Left lung (tissue), 10 donors: ENCODE data around the gene RAB9B. TPM values are rescaled to one million over a fixed set of nuclear protein-coding genes. Genes with fewer than 3 reads are reported as not detected.

Experiments used
- ATAC-seq: fragments of 200-7000 bp; cut with Tn5 transposase; one replicate; pipeline ENCODE4 v1.9.1; 2020; ENCODE audit warnings: moderate library complexity
- DNase-seq, 4 donors: peaks; one replicate each; pipeline ENCODE4 v3.0.0-alpha.2; 2013 to 2020
- H3K27ac ChIP-seq, 2 donors: fragments of 200-600 bp; sonication (generic) in 1 of 2; one replicate each; pipeline versions ENCODE4 v1.5.0 to v1.8.0; 2020 to 2021
- H3K27me3 ChIP-seq, 2 donors: fragments of 200-600 bp; sonication (generic) in 1 of 2; one replicate each; pipeline versions ENCODE4 v1.5.0 to v1.8.0; 2020 to 2021
- H3K36me3 ChIP-seq, 2 donors: fragments of 200-600 bp; sonication (generic) in 1 of 2; one replicate each; pipeline versions ENCODE4 v1.5.0 to v1.8.0; 2020 to 2021
- H3K4me1 ChIP-seq, 2 donors: fragments of 200-600 bp; one replicate each; pipeline ENCODE4 v1.8.0; 2021
- H3K4me3 ChIP-seq, 2 donors: fragments of 200-600 bp; sonication (generic) in 1 of 2; one replicate each; pipeline versions ENCODE4 v1.5.0 to v1.8.0; 2020 to 2021; ENCODE audit warnings: mild to moderate bottlenecking in 1 of 2
- H3K9me3 ChIP-seq, 2 donors: fragments of 200-600 bp; sonication (generic) in 1 of 2; one replicate each; pipeline versions ENCODE4 v1.5.0 to v1.8.0; 2020 to 2021
- intact Hi-C, 2 donors: fragments of 100-400 bp; cut with DNase I; formaldehyde crosslinking; loops; one replicate each; pipeline versions ENCODE4 v1.11.2 to v1.14.2; 2022
- polyA plus RNA-seq, 6 donors: library from polyadenylated mRNA; unstranded; fragments of 120-200 nt; gene quantifications; one replicate each; pipeline ENCODE4 v1.2.1, GENCODE V29; 2013; ENCODE audit not compliant: insufficient read length in 6 of 6
- total RNA-seq, 2 donors: library from RNA; stranded (reverse); fragmentation: NEBNext Ultra II Directional; extraction: Animal tissue kit (Norgen Biotek cat#: 25700); gene quantifications; one replicate each; pipeline ENCODE4 v1.2.1, GENCODE V29; 2021
- TF ChIP-seq, protein P1 (sequence below), 2 donors: fragments of 200-600 bp; sonication (generic) in 1 of 2; IDR thresholded peaks; one replicate each; pipeline versions ENCODE4 v1.5.0 to v1.8.0; 2021; ENCODE audit warnings: antibody characterized with exemption in 2 of 2
- donor health status: DM: no; HTN: yes; CAD: no.
- donor health status: DM: no; HTN: no; CAD: no.

The RAB9B gene
- total and polyA plus RNA-seq, 8 donors = 0.93 to 3.4 (median 2.9) TPM

DNA sequence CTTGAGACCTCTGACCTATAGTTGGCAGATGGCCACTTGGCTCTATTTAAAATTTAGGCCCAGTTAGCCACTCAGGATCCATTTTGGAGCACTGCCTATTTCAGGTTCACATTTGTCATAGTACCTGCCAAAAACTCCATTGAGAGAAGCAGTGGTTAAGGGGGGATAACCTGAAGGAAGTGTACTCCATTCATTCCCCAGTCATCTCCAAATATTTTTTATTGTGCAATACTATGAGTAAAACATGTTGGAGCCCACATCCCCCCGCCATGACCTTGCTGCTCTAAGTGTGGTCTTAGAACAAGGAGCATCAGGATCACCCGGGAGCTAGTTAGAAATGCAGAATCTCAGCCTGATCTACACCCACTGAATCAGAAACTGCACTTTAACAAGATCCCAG lies 34.4 kb downstream of the RAB9B start:
- no peak for DNase-seq
- ATAC-seq = no peak
- no peaks in the 10 kb centered on the region for H3K9me3 ChIP-seq
- no peaks in the 10 kb centered on the region for H3K27me3 ChIP-seq
- no peaks in the 10 kb centered on the region for H3K36me3 ChIP-seq
- no peak overlapping the region for H3K4me3 ChIP-seq
- TF ChIP-seq, protein P1, sequence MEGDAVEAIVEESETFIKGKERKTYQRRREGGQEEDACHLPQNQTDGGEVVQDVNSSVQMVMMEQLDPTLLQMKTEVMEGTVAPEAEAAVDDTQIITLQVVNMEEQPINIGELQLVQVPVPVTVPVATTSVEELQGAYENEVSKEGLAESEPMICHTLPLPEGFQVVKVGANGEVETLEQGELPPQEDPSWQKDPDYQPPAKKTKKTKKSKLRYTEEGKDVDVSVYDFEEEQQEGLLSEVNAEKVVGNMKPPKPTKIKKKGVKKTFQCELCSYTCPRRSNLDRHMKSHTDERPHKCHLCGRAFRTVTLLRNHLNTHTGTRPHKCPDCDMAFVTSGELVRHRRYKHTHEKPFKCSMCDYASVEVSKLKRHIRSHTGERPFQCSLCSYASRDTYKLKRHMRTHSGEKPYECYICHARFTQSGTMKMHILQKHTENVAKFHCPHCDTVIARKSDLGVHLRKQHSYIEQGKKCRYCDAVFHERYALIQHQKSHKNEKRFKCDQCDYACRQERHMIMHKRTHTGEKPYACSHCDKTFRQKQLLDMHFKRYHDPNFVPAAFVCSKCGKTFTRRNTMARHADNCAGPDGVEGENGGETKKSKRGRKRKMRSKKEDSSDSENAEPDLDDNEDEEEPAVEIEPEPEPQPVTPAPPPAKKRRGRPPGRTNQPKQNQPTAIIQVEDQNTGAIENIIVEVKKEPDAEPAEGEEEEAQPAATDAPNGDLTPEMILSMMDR (IDR thresholded peaks at IDR 0.05) = no peak
- intact Hi-C loops = no loop called here
- no peaks in the 10 kb centered on the region for H3K4me1 ChIP-seq
- H3K27ac ChIP-seq = no peak overlapping the region

DNA sequence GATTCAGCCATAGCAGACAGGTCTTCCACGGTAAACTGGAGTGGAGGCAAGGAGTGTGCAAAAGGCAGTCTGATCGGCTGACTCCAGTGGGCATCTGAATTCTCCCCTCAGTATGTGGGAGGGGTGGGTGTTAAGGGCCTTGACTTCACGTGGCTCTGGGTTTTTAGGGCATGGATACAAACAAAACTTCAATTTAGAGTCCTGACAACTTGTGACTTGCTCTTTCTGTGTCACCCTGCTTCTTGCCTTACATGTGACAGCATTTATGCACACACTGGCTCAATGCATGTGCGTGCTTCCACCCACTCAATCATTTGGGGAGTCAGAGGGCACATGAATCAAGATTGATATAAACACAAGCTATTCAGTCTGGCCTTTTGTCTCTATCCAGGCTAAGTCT lies 37.9 kb downstream of the RAB9B start:
- no peak overlapping the region for H3K4me3 ChIP-seq
- TF ChIP-seq, protein P1 (IDR thresholded peaks at IDR 0.05) = no peak
- H3K27me3 ChIP-seq = peaks cover 0 to 7% of the 10 kb centered on the region in 2 donors
- DNase-seq (no peak), ATAC-seq (no peak)
- H3K4me1 ChIP-seq = no peaks in the 10 kb centered on the region
- H3K9me3 ChIP-seq = no peaks in the 10 kb centered on the region
- no peaks in the 10 kb centered on the region for H3K36me3 ChIP-seq
- intact Hi-C loops = no loop called here
- H3K27ac ChIP-seq = no peak overlapping the region

DNA sequence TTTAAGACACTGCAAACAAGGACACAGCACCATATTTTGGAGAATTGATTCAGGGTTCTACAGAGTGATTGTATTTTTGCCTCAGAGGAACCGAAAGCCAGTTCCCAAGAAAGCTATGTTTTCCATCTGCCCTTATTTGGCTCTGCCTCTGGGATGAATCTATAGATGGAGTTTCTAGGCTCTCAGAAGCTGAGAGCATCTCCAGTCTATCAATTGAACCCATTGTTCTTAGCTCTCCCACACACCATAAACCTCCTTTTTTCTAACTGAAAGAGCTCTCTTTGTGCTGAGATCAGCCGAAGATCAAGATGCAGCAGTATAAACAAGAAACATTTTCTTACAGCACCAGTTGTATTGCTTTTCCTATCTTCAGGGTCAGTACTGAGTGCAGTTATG lies 38.5 kb downstream of the RAB9B start:
- no peak overlapping the region for H3K4me3 ChIP-seq

DNA sequence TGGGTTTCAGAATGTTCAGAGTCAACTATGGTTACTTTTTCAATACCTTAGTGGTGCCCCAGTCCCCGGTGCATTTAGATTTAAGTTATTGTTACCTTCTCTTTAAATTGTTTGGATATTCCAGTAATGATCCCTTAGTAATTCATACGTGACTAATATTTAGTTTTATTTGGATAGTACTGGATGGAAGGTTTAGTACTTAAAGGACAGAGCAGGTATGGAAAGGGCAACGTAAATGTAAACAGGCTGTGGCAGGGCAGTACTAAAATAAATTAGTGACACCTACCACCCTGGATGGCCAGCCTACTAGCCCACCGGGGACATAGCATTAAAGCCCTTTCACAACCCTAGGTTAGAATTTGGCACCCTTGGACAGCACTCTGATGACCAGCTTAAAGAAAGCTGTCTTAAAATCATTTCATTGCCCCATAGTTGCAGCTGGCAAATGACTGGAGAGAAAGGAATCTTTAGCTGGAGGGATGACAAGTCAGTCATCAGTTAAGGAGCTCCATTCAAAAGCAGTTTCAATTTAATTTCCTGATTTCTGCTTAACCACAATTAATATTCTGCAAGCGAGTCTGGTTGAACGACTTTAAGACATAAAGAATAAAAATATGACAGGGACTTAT lies 39.0 kb downstream of the RAB9B start:
- Histone ChIP-seq H3K27ac (no peak overlapping the region), H3K9me3 (no peaks in the 10 kb centered on the region), H3K36me3 (no peaks in the 10 kb centered on the region), H3K27me3 (peaks cover 0 to 7% of the 10 kb centered on the region in 2 donors), H3K4me3 (no peak overlapping the region), H3K4me1 (no peaks in the 10 kb centered on the region)
- ATAC-seq = no peak
- no peak for DNase-seq
- TF ChIP-seq, protein P1 (IDR thresholded peaks at IDR 0.05) = no peak
- intact Hi-C loops = no loop called here

More for the DNA sequence above, 38.5 kb downstream of the RAB9B start:
- H3K36me3 ChIP-seq = no peaks in the 10 kb centered on the region
- peaks cover 0 to 7% of the 10 kb centered on the region in 2 donors for H3K27me3 ChIP-seq
- DNase-seq = no peak
- H3K4me1 ChIP-seq = no peaks in the 10 kb centered on the region
- intact Hi-C loops = no loop called here
- no peak overlapping the region for H3K27ac ChIP-seq
- no peak for ATAC-seq
- TF ChIP-seq, protein P1 (IDR thresholded peaks at IDR 0.05) = no peak
- H3K9me3 ChIP-seq = no peaks in the 10 kb centered on the region

DNA sequence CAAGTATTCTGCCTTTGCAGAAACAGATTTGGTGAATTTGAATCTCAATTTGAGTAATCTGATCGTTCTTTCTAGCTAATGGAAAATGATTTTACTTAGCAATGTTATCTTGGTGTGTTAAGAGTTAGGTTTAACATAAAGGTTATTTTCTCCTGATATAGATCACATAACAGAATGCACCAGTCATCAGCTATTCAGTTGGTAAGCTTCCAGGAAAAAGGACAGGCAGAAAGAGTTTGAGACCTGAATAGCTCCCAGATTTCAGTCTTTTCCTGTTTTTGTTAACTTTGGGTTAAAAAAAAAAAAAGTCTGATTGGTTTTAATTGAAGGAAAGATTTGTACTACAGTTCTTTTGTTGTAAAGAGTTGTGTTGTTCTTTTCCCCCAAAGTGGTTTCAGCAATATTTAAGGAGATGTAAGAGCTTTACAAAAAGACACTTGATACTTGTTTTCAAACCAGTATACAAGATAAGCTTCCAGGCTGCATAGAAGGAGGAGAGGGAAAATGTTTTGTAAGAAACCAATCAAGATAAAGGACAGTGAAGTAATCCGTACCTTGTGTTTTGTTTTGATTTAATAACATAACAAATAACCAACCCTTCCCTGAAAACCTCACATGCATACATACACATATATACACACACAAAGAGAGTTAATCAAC lies 40.1 kb downstream of the RAB9B start:
- TF ChIP-seq, protein P1 (IDR thresholded peaks at IDR 0.05) = no peak
- ATAC-seq (no peak), DNase-seq (no peak)
- intact Hi-C loops = no loop called here
- Histone ChIP-seq H3K36me3 (no peaks in the 10 kb centered on the region), H3K4me1 (no peaks in the 10 kb centered on the region), H3K9me3 (no peaks in the 10 kb centered on the region), H3K4me3 (no peak overlapping the region), H3K27ac (no peak overlapping the region), H3K27me3 (peaks cover 0 to 7% of the 10 kb centered on the region in 2 donors)
